HTERT RPE-1 (cell line): ENCODE data around the gene SF3A1.

ENCODE experiments used
- in situ Hi-C: fragments of 300-500 bp; cut with MboI; formaldehyde crosslinking; loops from 4 replicates; pipeline ENCODE4 v1.14.3; 2020; ENCODE audit warnings: low sequenced_read_pairs

SF3A1 gene

GRCh38 chr22:30289141-30289979 is 67.3 kb downstream of the SF3A1 start, which contains the start of gene CASTOR1:
Gene CASTOR1 (minus strand): TSS chr22:30289505. CDS start chr22:30289497, 8 bp downstream.
- in situ Hi-C loops: no loop called here

GRCh38 chr22:30288419-30289140 is 68.1 kb downstream of the SF3A1 start:
- in situ Hi-C loops: no loop called here

GRCh38 chr22:30287648-30288418 is 68.9 kb downstream of the SF3A1 start:
- in situ Hi-C loops: no loop called here

DNA sequence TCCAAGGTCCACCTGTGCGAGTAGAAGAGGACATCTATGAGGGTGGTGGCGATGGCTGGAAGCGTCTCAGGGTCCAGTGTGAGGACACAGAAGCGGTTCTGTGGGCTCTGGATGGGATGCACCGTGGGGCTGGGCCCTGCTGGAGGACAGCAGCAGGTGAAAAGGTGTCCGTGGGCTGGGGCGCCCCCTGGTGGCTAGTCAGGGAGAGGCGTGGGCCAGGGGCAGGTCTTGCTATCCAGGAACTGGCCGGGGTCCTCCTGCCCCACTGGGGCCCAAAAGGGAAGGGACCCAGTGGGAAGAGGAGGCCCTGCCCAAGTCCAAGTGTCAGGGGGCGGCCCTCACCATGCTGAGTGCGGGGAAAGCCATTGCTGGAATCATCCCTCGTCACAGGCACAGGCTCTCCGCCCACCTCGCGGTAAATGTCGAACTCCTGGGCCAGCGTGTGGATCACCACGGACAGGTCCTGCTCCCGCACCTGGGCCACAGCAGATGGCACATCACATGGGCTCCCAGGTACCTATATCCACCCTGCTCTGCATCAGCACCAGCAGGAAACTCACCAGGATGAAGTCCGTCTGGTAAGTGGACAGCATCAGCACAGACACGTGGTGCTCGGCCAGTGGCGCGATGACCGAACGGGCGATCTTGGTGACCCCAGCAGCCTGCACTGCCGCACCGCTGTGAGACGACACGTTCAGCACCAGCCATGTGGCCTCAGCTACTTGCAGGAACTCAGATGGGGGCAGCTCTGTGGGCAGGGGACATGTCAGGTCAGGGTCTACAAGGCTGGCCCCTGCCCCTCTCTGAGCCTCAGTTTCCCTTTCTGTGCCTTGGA is 69.7 kb downstream of the SF3A1 start:
- in situ Hi-C loops: no loop called here

GRCh38 chr22:30286331-30286730 is 70.4 kb downstream of the SF3A1 start:
- in situ Hi-C loops: no loop called here

- in situ Hi-C loops: no loop called here
Observed at GRCh38 chr22:30285846-30286200, 70.9 kb downstream of the SF3A1 start.

- in situ Hi-C loops: no loop called here
Observed at GRCh38 chr22:30285176-30285845, 71.4 kb downstream of the SF3A1 start.

DNA sequence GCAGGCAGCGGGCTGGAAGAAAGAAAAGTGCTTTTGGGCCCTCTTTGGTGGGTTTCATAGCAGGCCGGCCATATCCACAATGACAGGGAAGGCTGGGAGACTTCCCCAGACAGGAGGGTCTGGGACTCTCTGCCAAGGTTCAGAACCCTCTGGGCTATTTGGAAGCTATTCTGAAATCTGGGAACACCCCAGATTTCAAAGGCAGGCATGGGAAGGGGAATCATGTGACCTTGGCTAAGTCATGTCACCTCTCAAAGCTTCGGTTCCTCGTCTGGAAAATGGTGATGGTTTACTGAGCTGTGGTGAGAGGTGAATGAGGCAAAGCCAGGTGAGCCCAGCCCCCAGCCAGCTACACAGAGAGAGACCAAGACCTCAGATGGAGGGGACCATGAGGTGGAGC is 72.0 kb downstream of the SF3A1 start:
- in situ Hi-C loops: no loop called here

- in situ Hi-C loops: no loop called here
Observed at GRCh38 chr22:30284172-30284571, 72.5 kb downstream of the SF3A1 start.

DNA sequence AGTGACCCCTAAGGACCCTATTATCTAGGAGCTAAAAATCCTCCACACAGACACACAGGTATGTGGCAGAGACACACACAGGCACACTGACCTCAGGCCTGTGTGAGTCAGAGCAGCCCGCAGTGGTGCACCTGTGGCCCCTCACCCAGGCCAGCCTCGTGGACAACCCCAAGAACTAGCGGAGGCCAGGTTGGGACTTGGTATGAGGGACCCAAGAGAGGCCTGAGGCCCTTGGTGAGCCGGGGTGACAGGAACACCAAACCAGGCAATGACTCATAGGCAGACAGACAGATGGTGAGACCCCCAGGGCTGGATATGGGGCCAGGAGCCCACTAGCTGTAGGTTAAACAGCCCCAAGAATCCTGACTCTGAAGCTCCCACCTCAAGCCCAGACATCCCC is 73.4 kb downstream of the SF3A1 start:
- in situ Hi-C loops: no loop called here

- in situ Hi-C loops: no loop called here
Observed at GRCh38 chr22:30282616-30283046, 74.1 kb downstream of the SF3A1 start.
